HG02759 (cell line): Measurements from ENCODE around the gene NLK.
"Not testable (repeated sequence)": the region's sequence is repeated elsewhere in the genome, so short reads cannot be mapped to it uniquely, and the experiment has no call there.

ENCODE experiments used
- ATAC-seq: cut with Tn5 transposase; IDR thresholded peaks from one replicate; pipeline ENCODE4 v1.9.1; 2021; ENCODE audit warnings: mild to moderate bottlenecking, moderate library complexity; ENCODE audit not compliant: unreplicated experiment

NLK gene

DNA sequence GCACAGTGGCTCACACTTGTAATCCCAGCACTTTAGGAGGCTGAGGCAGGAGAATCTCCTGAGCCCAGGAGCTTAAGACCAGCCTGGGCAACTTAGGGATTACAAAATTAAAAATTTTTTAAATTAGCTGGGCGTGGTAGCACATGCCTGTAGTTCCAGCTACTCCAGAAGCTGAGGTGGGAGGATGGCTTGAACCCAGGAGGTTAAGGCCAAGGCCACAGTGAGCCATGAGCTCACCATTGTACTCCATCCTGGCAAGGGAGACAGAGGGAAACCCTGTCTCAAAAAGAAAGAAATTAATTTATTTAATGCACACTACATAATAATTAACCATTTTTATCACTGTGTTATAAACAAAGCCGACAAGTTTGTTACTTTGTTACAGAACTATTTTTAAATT, 145.5 kb downstream of the NLK start:
- ATAC-seq, result no peak

DNA sequence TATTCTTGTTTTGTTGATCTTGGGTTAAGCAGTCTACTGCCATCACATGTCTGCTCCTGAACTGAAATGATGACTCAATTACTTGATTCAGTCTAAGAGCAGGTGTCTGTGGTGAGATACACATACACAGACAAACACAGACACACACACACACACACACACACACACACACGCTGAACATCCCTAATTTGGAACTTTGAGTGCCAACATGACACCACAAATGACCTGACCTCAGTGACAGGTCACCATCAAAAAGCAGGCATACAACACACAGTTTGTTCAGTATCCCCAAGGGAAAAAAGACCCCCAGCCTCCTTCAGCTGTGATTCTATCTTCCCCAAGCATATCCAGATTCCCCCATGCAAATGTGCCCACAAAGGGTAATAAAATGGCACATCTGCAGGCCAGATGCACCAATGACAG, 146.4 kb downstream of the NLK start:
- ATAC-seq, result no peak

DNA sequence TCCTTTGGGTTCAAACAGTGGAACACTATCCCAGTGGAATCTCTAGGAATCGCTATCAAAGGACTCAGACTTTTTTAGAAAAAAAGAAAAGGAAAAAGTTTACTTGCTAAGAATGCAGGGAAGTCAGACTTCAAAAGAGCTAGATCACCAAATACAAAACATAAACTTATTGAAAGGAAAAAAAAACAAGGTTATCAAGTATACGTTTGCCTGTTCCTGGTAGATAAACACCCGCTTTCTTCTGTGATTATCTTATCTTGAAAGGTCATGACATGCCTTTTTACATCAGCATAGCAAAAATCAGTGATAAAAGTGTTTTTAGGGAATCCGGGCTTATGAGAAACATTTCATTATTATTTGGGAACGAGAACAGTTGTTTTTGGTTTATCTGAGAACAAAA, 147.2 kb downstream of the NLK start:
- no peak for ATAC-seq

DNA sequence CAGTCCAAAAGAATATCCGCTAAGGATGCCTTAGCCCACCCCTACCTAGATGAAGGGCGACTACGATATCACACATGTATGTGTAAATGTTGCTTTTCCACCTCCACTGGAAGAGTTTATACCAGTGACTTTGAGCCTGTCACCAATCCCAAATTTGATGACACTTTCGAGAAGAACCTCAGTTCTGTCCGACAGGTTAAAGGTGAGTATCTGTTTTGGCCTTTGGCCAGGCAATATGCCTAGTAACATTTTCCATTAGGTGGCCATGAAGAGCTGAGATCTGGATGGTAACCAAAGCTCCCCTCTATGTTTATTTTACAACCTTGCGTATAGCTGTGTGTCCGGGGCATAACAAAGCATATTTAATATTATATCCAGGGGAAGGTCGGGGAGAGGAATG, 148.5 kb downstream of the NLK start:
- no peak for ATAC-seq

DNA sequence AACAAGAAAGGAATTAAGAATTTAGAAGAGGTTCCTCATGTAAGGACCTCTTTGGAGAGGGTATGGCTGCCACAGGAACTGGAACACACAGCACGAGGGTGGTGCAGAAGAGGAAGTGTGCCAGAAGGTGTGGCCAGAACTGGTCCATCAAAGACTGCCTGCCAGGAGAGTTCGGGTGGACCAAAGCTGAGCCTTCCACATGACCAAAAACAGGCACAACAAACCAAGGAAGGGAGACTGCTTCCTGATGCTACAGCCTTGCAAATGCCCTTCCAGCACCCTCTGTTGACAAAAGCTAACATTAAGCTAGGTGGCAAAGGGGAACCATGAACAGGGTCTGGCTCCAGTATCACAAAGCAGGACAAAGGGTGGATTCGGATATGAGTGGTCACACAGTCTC, 150.8 kb downstream of the NLK start:
- no peak for ATAC-seq

DNA sequence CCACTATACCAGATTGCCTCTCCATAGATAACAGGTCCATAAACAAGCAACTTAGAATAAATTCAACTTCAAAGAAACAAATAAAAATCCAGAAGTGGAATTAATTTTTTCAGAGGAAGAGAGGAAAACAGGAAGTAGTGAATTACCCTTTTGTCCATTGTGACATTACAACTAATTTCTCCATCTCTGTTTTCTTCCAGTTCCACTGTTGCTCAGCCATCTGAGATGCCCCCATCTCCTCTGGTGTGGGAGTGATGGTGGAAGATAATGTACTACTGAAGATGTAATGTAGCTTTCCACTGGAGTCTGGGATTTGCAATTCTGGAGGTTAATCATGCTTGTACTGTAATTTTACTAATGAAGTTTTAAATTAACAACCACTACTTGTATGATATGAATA, 151.9 kb downstream of the NLK start:
- no peak for ATAC-seq

DNA sequence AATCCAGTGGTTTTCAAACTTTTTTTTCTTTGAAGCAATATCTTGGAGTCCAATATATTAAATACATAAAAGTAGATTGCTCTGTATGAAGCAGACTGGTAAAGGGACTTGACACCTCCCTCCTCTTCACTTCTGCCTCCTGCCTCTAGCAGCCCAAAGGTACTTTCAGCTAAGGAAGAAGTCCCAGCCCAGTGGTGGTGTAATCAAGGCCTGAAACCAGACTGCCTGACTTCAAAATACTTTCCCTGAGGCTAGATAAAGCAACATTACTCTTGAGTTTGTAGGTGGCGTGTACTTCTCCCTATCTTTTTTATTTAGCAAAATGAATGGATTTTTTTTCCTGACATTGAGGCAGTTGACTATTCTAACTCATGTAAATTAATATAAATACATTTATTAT, 154.2 kb downstream of the NLK start:
- ATAC-seq, result no peak

DNA sequence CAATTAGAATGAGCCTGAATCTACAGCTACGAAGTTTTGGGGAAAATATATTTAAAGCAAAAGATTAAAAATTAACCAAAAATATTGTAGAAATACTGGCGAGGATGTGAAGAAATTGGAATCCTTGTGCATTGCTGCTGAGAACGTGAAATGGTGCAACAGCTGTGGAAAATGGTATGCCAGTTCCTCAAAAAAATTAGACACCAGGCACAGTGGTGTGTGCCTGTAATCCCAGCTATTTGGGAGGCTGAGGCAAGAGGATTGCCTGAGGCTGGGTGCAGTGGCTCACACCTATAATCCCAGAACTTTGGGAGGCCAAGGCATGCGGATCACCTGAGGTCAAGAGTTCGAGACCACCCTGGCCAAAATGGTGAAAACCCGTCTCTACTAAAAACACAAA, 156.6 kb downstream of the NLK start:
- ATAC-seq, result no peak

DNA sequence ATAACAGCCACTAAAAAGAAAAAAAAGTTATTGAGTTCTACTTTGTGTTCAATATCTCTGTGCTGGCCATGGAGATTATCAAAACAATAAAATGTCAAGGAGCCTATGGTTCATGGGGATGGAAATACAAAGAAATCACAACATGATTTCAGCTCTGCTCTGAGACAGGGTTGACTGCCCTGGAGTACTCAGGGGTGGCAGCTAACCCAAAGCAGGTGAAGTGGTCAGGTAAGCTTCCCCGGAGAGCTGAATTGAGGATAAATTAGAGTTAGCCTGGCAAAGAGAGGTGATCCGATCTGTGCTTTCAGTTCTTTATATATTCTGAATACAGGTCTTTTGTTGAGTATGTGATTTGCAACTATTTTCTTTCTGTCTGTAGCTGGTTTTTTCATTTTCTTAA, 157.3 kb downstream of the NLK start:
- no peak for ATAC-seq

DNA sequence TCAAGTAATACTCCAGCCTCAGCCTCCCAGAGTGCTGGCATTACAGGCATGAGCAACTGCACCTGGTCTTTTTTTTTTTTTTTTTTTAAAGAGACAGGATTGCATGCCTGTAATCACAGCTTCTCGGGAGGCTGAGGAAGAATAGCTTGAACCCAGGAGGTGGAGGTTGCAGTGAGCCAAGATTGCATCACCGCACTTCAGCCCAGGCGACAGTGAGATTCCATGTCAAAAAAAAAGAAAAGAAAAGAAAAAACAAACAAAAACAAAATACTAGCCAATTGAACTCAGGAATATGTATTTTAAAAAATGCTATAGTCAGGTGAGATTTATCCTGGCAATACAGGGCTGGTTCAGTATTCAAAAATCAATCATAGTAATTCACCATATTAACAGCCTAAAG, 158.8 kb downstream of the NLK start:
- no peak for ATAC-seq

DNA sequence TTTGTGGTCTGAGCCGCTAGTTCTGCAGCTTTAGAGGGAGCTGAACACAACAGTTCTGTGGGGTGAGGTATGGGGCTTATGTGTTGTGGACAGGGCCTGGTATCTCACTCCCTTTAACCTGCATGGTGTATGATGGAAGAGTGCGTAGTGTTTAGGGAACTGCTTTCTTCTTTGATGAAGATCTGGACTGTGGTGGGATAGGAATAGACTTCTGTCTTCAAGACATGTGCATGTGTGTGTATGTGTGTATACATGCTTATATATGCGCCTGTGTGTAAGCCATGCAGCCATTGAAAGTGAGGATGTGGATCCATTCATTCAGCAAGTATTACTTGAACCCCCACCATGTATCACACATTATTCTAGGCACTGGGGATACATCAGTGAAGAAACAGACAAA, 161.8 kb downstream of the NLK start:
- no peak for ATAC-seq

DNA sequence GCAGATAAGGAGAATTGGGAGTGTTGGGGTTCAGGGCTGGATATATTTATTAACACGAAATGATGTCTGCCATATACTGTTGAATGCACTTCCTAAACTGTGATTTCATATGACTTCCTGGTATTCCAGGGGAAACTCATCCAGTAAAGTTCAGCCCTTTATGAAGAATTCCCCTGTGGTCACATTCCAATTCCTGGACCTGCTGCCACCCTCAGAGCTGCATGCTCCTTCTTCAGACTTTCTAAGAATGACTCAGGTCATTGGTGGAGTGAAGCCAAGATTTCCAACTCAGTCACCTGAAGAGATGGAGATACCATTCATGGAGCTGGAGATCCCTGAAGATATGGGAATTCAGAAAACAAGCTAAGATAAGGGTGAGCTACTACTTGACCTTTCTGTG, 162.3 kb downstream of the NLK start:
- ATAC-seq, result no peak

DNA sequence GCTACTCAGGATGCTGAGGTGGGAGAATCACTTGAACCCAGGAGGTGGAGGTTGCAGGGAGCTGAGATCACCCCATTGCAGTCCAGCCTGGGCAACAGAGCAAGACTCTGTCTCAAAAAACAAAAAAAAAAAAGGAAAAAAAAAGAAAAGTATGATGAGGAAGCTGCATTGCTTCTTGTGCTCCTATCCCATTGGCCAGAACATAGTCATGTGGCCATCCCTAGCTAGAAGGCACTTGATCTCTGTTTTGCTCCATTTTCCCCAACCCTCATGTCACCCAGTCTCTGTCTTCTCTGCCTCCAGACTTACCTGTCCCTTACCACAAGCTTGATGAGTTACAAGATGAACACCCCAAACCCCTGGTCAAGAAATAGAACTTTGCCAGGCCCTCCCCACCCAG, 163.8 kb downstream of the NLK start:
- ATAC-seq, result no peak

DNA sequence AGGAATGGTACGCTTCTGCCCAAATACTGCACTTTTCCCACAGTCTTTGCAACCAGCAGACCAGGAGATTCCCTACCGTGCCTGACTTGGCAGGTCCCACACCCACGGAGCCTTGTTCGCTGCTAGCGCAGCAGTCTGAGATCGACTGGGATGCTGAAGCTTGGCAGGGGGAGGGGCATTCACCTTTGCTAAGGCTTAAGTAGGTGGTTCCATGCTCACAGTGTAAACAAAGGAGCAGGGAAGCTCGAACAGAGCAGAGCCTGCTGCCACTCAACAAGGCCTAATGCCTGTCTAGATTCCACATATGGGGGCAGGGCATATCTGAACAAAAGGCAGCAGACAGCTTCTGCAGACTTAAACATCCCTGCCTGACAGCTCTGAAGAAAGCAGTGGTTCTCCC, 169.3 kb downstream of the NLK start:
- ATAC-seq, result no peak

DNA sequence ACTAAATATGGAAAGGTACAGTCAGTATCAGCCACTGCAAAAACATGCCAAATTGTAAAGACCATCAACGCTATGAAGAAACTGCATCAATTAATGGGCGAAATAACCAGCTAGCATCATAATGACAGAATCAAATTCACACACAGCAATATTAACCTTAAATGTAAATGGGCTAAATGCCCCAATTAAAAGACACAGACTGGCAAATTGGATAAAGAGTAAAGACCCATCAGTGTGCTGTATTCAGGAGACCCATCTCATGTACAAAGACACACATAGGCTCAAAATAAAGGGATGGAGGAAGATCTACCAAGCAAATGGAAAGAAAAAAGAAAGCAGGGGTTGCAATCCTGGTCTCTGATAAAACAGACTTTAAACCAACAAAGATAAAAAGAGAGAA, 171.1 kb downstream of the NLK start:
- ATAC-seq, result not testable (repeated sequence)

DNA sequence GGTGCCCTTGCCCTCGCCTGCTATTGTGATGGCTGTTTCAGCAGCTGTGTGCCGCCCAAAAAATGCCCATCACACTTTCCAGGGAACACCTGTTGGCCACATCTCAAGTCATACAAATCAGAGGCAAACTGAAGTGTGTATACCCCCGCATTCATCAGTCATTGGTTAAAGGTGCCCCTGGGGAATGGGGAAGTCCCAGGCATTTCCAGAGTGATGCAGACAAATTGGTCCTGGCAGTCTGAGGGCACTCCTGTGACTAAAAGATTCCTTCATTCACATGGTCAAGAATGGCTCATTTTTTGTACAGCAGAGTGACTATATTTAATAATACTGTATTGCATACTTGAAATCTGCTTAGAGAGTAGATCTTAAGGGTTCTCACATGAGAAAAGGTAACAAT, 173.6 kb downstream of the NLK start:
- ATAC-seq, result no peak

DNA sequence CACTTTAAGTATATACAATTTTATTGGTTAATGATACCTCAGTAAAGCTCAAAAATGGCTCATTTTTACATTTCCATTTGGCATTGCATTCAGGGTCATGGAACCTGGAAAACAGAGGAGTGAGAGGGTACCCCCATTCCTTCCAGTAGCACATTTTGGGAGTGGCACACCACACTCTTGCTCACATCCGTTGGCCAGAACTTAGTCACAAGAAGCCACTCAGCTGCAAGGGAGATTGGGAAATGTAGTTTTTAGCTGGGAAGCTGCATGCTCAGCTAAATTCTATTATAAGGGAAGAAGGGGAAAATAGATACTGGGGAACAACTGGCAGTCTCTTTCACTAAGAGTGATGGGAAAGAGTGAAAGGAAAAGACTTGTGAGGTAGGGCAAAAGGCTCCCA, 174.1 kb downstream of the NLK start:
- ATAC-seq, result no peak

DNA sequence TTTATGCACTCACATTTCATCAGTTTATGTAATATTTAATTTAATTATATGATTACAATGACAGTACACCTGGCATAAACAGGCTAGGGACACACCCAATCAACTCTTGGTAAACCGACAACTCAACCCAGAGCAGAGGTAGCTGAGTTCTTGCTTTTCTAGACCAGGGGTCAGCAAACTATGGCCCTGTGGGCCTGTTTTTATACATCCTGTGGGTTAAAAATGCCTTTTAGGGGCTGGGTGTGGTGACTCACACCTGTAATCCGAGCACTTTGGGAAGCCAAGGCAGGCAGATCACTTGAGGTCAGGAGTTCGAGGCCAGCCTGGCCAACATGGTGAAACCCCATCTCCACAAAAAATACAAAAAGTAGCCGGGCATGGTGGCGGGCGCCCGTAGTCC, 177.3 kb downstream of the NLK start:
- ATAC-seq, result no peak

DNA sequence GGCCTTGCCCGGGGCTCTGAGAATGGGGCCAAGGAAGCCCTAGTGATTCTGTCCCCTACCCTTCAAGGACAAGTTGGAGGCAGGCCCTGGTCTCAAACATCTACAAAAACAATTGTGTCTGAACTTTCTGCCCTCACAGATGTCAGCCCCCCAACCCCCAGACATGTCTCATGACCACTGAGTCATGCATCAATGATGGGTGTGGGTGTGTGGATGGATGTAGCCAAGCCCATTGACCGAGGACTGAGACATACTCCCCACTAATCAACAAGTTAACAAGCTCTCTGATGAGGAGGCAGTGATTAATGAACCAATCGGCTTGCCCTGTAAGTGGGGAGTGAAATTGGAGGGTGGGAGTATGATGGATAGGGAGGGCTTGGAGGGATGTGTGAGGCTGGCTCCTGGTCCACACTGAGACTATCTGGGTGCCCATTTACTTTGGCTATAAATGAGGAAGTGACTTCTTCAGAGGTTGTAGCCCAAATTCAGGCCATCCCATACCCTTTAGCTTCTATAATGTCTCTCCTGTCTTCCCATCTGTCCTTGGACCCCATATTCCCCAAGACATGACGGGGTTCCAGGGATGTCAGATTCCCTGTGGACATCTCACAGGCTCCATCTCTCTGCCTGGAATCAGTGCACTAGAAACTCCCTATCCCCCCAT, 179.4 kb downstream of the NLK start:
- ATAC-seq, result no peak

DNA sequence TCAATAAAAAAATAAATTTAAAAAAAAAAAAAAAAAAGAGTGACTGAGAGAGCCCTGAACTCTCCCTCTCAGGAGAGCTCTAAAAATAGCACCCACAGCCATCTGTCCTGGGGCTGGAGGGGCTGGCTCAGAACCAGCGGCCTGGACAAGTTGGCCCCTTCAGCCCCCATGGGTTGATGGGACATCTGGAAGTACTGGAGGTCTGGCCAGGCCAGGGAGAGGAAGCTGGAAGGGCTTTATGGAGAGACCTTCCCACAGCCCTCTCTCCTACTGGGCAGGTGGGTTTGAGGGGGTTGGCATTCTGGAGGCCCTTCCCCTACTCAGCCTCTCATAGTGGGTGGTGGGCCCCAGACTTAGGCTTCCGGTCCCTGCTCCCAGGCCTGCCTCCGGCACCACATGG, 182.8 kb downstream of the NLK start:
- ATAC-seq, result no peak

DNA sequence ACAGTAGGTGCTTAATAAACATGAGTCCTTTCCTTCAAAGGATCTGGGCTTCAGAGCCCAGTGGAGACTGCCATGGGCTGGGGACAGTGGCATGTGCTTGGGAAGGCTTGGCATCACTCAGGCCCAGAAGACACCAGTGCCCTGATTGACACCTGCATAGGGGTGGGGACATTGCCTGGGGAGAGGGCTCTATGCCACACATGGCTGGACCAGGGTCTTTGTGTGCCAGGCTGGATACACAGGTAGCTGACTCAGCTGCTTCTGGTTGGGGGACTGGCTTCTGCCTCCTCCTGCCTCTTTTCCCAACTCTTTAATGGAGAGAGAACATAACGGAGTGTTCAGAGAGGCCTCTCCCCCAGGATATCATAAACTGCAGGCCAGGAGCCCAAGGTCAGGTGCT, 183.4 kb downstream of the NLK start:
- no peak for ATAC-seq

DNA sequence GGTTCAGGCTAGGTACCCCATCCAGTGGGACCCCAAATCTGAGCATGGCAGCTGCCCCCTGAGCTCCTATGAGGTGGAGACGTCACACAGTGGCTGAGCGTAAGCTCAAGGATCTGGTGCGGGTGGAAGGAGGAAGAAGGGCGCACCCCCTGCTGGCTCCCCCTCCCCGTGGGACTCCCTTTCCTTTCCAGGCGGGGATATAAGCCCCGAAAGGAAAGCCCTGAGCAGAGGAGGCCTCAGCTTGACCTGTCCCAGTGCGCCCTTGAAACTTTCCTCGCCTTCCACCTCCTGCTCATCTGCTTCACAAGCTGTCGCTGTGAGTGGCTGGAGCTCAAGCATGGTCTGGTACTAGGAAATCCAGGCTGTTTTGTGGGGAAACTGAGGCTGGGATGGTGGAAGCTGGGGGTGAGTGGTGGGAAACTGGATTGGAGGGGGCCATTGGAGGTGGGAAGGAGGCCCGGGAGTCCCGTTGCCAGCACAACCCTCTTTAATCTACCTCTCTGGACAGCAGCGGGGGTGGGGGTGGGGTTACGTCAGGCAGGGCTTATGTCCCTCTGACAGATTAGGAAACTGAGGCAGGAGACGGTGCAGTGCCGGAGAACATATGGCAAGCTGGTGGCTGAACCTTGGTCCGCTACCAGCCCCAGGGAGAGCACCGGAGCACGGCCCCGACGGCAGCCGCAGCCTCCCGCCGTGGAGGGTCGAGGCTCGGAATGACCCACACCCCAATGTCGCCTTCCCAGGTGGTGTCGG, 184.3 kb downstream of the NLK start:
- no peak for ATAC-seq
